Hepatic stellate cell (primary cell): ENCODE measurements around the gene IKZF5.

Source experiments
- DNase-seq: peaks from one replicate; pipeline ENCODE4 v3.0.0; 2011; ENCODE audit warnings: low spot score

Gene IKZF5

GRCh38 chr10:123008355-123009104, at the start of gene IKZF5, which contains the start of gene ACADSB:
Gene IKZF5 (minus strand): TSS chr10:123008795. CDS start chr10:122998625, 10,170 bp downstream.
Gene ACADSB (plus strand): TSS chr10:123009006. CDS start chr10:123009030, 24 bp downstream.
- DNase-seq = peak; percentile 99

GRCh38 chr10:123057968-123058367, 49.4 kb upstream of the IKZF5 start:
- DNase-seq = no peak

GRCh38 chr10:123045961-123046731, 37.6 kb upstream of the IKZF5 start:
- DNase-seq = no peak

- no peak for DNase-seq
Measured at GRCh38 chr10:123044391-123044790, 35.8 kb upstream of the IKZF5 start.

- peak; percentile 46 for DNase-seq
Measured at GRCh38 chr10:123043409-123043925, 34.9 kb upstream of the IKZF5 start.

- no peak for DNase-seq
Measured at GRCh38 chr10:123042708-123043408, 34.3 kb upstream of the IKZF5 start.

GRCh38 chr10:123039632-123039930, 31.0 kb upstream of the IKZF5 start:
- DNase-seq = no peak

- no peak for DNase-seq
Measured at GRCh38 chr10:123038782-123039631, 30.4 kb upstream of the IKZF5 start.

GRCh38 chr10:123035467-123036086, 27.0 kb upstream of the IKZF5 start:
- DNase-seq = no peak

GRCh38 chr10:123034332-123034731, 25.7 kb upstream of the IKZF5 start:
- DNase-seq = no peak

- DNase-seq = no peak
Measured at GRCh38 chr10:123031124-123031523, 22.5 kb upstream of the IKZF5 start.

GRCh38 chr10:123027861-123028260, 19.3 kb upstream of the IKZF5 start:
- no peak for DNase-seq

- DNase-seq = no peak
Measured at GRCh38 chr10:123026302-123026701, 17.7 kb upstream of the IKZF5 start.

GRCh38 chr10:123024540-123024939, 15.9 kb upstream of the IKZF5 start:
- DNase-seq = no peak

- no peak for DNase-seq
Measured at GRCh38 chr10:123021517-123021916, 12.9 kb upstream of the IKZF5 start.

- DNase-seq = no peak
Measured at GRCh38 chr10:123019941-123020703, 11.5 kb upstream of the IKZF5 start.

GRCh38 chr10:123019264-123019663, 10.7 kb upstream of the IKZF5 start:
- DNase-seq = no peak

GRCh38 chr10:123018531-123018930, 9.9 kb upstream of the IKZF5 start:
- DNase-seq = no peak

- DNase-seq = no peak
Measured at GRCh38 chr10:123017421-123018165, 9.0 kb upstream of the IKZF5 start.

- no peak for DNase-seq
Measured at GRCh38 chr10:123016228-123016627, 7.6 kb upstream of the IKZF5 start.
